Amygdala (tissue), 56 donors: ENCODE results near the gene PPP2R5C.

Source experiments
- DNase-seq, 56 donors: peaks; one replicate each; lab custom pipeline; 2025; lab: John Stamatoyannopoulos, UW

Gene PPP2R5C

DNA sequence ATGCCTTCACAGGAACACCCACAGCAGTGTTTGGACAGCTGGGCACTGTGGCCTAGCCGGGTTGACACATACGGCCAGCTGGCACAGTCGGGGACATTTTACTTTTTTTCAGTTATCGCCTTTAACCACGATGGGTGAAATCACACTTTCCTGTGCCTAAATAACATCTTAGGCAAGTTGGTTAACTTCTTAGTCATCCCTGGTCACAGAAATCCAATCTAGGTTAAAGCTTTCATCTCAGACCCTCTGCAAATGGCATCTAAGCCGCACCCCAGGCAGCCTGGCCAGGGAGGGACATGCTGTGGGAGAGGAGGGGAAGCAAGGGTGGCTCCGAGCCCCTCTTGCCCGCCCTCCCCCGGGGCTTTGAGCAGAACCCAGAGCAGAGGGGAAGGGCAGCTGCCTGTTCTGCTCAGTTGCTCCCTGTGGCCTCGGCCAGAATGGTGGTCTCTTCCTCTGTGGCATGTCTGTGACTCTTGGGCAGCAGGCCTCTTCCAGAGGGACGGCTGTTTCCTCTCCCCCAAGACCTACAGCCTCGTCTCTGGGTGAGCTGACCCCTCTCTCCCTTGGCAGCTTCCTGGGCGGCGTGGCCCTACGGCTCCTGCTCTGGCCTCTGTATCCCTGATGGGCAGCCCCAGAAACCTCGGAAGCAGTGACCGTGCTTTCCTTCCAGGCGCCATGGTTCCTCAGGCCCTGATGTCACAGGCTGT, 117.5 kb downstream of the PPP2R5C start:
- peak in 1 of 56 donors; percentile 19 for DNase-seq

DNA sequence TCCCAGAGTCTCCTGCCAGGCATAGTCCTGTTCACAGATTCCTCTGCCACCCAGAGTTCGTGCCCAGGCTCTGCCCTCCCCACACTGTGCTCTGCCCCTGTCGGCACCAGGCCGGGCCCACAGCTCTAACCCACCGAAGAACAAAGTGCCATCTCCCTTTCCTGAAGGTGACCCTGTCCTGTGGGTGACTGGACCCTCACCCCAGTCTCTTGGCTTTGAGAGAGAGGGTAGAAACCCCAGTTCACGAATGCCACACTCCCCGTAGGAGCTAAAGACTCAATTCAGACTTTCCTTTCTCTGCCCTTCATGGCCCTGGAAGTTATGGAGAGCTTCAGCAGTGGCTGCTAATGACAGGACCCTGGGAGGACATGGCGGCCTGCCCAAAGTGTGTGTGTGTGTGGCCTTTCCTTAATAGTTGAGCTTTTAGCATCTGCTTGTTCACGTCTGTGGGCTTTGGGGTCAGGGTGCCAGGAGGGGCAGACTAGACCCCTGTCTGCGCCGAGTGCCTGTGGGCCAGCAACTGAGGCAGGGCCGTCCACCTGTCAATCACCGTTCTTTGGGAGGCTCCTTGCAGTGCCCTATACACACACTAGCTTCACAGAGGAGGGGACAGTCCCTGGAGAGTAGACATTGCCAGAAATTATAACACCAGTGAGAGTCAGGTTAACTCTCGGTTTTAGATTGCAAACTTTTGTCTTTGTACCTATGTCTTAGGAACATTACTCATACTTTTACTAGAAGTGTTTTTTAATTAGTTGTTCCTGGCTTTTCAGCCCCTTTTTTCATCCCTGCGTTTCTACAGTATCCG, 118.2 kb downstream of the PPP2R5C start:
- DNase-seq: no peak

DNA sequence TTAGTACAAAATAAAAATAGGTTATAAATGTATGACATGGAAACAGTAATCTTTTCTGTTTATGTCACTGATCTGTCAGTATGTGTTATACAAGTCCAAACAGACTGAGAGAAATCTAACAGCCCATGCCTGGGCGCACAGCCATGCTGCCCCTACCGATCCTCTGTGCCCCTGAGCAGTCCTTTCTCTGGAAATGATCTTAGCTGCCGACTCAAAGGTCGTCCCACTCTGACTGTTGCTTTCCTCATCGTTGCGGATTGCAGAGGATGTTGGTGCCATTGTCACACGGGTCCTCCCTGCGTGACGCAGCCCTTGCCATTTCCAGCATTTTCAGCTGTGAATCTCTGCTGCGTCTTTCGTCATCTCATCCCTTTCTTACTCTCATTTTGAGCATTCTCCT, 119.9 kb downstream of the PPP2R5C start:
- no peak for DNase-seq

DNA sequence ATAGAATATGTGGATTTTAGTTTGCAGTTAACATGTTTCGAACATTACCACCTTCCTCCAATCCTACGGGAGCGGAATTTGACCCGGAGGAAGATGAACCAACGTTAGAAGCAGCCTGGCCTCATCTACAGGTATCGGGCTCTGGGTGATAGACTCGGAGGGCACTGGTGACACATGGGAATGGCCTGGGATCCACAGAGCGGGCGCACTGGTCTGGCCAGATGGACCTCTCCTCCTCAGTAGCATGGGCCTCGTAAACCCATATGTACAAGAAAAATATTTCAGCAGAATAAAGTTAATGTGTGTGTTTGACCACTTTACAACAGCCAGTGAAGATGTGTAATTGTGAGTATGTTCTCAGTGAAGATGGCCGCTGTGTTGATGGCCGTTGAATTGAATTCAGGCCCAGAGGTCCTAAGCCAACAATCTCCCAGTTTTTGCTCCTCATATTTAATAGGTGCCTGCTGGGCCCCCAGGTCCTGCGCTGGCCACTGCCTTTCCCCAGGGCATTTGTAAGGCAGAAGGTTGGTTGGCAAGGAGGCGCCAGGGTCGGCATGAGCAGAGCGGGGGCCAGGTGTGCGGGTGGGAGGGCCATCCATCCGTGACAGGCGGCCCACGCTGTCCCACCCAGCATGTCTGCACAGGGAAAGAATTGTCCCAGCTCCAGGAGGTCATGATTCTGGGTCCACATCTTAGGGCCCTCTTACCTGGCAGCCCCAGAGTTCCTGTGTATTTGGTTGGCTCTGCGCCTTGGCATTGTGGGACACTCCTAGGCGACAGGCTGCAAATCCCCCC, 120.8 kb downstream of the PPP2R5C start:
- no peak for DNase-seq

DNA sequence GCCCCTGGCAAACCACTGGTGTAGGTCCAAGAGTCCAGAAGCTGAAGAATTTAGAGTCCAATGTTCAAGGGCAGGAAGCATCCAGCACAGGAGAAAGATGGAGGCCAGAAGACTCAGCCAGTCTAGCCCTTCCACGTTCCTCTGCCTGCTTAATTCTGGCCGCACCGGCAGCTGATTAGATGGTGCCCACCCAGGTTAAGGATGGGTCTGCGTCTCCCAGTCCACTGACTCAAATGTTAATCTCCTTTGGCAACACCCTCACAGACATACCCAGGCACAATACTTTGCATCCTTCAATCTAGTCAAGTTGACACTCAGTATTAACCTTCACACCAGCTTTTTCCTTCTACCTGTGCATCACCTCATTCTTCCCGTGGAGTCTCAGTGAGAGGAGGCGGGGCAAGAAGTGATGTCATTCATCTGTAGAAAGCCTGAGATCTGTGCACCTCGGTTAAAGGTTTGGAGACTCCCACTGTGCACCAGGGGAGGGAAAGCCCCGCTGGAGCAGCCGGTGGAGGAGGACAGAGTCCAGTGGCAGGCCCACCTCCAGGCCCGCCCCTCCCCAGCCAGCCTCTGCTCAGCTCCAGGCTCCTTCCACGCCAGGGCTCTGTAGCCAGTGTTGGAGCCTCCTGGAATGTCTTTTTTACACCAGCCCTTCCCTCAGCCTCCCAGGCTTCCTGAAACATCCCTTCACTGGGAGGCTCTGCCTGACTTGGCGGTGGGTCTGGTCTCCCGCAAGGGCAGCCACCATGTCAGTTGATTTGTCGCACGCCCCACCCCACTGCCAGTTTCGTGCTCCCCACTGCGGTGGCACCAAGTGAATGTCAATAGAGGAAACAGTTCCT, 122.8 kb downstream of the PPP2R5C start:
- no peak for DNase-seq

DNA sequence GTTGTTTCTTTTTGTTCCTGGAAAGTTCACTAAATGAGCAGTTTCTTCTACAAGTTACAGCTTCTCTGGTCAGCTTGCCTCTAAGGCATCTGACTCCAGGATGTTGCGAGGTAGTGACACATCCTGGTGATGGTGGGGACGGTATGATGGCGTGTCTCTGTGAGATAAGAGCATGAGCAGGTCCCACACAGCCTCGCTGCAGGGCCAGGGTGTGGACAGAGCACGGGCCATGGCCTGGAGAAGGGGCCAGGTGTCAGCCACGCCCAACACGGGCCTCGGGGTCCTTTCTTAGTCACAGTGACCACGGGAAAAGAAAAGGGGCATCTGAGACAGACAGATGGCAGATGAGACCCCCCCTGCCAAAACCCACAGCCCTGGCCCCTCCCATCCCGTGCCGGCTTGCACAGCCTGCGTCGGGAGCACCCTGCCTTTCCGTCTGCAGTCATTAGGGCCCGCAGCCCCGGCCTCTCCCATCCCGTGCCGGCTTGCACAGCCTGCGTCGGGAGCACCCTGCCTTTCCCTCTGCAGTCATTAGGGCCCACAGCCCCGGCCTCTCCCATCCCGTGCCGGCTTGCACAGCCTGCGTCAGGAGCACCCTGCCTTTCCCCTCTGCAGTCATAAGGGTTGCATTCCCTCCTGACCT, 123.5 kb downstream of the PPP2R5C start:
- no peak for DNase-seq

DNA sequence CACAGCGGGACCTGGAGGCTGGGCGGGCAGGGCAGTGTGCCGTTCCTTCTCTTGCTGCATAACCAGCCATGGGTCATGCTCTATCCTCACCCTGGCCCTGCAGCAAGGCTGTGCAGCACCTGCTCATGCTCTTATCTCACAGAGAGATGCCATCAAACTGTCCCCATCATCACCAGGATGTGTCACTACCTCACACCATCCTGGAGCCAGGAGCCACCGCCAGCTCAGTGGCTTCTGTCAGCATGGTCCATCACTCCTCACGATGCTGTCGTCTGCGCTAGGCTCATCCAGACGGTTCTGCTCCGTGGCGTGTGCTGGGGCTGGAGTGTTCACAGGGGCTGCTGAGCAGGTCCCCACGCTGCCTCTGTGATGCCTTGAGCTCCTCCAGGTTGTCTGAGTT, 125.7 kb downstream of the PPP2R5C start:
- DNase-seq: no peak

DNA sequence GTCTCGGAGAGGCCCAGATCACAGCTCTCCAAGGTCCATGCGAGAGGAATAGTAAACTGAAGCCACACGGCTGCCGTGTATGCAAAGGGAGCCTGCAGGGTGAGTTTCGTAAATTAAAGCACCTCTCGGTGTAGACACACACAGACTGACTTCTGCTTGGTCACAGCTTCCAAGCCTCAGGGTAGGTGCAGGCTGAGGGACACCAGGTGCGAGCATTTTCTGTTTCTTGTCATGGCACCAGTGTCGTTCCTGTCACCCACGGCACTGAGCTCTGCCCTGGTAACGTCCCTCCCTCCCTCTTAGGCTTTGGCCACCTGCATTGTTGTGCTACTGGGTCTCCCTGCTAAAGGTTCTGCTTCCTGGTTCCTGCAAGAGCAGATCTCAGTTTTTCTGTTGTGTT, 126.7 kb downstream of the PPP2R5C start:
- no peak for DNase-seq

DNA sequence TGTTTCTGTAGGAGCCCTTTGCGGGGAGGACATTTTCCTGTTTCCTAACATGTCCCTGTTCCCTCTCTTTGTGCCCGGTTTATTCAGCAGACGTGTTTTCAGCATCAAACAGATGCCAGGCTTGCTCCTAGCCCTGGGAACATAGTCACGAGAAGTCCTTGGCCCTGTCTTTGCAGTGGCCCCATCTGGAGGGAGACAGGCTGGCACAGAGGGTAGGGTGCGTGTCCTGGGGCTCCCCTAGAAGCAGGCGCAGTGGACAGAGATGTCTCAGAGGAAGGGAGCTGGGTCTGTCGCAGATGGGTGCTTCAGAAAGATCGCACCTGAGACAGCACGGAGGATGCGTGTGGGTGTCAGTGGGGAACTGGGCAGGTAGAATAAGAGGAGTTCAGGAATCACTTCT, 127.9 kb downstream of the PPP2R5C start:
- DNase-seq: no peak

DNA sequence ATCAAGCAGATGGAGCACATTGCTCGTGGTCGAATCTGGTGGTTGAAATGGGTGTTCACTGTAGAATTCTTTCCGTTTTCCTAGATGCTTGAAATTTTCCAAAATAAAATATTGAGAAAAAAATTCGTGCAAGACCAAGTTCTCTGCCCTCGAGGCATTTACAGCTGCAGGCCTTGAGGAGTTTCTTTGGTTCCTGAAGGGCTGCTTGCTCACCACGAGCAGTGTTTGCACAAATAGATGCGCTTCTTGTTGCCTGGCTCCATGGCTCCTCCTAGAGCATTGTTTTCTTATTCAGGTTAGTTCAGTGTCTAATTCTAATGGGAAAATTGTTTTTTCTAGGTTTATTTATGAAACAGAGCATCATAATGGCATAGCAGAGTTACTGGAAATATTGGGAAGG, 128.4 kb downstream of the PPP2R5C start:
- DNase-seq: peak in 1 of 56 donors; percentile 14

DNA sequence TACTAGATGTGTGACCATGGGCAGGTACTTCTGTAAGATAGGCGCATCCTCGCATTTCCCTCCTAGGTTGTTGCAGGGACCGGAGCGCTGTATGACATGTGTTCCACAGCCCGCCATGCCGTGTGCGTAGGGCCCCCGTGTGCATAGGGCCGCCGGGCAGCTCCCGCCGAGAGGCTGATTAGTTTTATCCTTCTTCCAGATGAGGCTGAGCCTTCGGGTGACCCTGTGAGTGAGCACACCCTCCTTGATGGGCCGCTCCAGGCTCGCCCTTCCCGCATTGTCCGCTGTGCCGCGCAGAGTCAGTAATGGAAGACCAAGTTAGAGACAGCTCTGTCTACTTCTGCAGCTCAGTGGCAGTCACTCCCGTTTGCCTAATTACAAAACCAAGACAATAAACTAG, 130.0 kb downstream of the PPP2R5C start:
- no peak for DNase-seq

DNA sequence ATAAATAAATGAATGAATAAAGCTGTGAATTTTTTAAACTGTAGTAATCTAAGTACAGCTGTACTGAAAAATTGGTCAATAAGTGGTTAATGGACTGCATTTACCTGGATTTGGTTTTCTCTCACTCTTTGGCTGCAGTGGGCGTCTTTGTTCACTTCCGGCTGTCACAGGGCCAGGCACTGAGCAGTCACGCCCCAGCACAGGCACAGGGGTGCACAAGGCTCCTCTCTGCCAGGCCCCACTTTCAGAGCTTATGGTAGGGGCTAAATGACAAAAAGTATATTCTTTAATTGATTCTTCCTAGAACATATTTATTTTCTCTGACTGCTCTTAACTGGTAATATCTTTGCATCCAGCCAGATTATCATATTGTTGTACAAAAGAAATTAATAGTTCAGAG, 132.2 kb downstream of the PPP2R5C start:
- no peak for DNase-seq

DNA sequence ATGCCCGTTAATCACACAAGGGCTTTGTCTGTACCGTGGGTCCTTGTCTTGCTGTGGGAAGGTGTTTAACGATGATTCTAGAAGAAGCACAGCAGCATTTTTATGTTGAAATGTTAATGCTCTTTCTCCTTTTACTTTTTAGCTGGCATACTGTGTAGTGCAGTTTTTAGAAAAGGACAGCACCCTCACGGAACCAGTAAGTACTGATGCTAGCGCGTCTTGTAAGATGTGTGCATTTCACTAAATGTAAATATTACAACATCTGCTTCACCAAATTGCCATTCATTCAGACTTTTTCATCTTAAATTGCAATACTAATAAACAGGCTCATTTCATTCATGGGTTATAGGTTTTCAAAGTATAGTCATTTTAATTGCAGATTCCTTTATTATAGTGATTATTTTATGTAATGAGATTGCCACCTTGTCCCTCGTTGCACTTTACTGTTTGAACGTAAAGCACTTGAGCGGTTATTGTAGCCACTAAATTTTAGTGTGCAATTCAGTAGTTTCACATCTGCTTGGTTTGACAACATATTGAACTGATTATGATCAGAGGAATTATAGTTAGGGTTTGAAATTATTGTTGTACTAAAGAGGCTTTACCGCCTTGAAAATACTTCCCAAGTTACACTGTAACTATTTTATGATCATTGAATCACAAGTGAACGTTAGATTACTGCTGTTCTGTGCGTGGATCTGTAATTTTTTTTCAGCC, 133.0 kb downstream of the PPP2R5C start:
- DNase-seq: no peak

DNA sequence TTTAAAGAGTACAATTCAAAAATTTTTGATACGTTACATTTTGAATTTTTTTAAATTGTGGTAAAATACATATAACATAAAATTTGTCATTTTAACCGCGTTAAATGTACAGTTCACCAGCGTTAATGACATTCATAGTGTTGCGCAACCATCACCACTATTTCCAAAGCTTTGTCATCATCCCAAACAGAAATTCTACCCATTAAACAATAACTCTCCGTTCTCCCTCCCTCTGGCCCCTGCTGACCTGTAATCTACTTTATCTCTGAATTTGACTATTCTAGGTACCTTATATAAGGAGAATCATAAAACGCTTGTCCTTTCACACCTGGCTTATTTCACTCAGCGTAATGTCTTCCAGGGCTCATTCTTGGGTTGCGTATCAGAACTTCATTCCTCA, 133.7 kb downstream of the PPP2R5C start:
- no peak for DNase-seq

DNA sequence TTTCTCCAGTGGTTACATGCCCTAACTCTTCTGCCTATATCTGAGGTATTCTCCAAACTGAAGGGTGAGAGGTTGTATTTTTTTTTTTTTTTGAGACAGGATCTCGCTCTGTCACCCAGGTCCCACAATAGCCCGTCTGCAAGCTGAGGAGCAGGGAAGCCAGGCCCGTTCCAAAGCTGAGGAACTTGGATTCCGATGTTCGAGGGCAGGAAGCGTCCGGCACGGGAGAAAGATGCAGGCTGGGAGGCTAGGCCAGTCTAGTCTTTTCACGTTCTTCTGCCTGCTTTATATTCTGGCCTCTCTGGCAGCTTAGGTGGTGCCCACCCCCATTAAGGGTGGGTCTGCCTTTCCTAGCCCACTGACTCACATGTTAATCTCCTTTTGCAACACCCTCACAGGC, 135.8 kb downstream of the PPP2R5C start:
- no peak for DNase-seq

DNA sequence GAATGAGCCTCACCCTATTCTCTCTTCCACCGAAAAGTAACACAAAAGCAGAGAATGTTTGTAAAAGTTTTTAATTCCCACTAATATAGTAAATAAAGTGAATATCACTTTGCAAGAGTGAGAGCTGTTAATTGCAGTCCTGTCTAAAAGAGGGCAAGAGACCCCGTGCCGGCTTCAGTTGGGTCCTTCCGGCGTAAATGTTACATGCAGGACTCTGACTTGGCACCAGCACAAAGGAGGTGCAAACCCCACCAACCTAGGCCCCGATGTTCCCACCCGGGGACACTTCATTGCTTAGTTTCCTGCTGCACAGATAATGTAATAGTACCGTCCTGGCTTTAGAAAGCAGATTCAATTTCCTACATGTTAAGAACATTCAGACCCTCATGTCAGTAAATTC, 136.9 kb downstream of the PPP2R5C start:
- no peak for DNase-seq

DNA sequence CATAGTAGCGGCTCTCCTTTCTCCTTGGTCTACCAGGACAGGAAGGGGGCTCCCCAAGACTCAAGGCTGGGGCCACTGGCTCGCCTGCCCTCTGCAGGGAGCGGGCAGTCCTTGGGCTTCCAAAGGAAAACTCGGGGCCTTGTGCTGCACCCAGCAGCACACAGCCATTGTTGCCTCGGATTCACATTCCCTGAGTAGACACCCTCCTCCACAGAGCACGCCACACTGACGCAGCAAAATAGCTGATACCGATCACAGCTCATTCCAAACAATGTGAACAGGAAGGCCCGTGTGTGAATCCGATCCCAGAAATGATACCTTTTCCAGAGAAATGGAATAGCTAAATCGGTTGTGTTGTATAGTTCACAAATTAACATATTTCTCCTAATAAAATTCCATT, 137.8 kb downstream of the PPP2R5C start:
- DNase-seq: peak in 1 of 56 donors; percentile 10

DNA sequence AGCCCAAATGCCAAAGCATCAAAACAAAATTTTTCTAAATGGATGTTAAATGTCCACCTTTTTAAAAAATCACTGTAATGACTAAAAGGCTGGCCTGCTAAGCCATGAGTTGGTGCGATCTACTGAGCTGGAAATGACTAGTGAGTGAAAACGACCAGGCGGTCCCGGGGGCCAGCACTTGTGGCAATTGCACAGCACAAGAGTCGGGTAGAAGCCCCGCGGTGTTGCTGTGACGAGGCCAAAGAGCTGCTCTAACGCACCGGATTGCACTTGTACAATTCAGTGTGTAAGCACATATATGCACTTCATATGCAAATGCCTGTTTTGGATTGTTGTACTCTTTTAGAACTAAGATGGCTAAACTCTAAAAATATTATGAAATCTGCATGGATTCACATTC, 138.7 kb downstream of the PPP2R5C start:
- no peak for DNase-seq

DNA sequence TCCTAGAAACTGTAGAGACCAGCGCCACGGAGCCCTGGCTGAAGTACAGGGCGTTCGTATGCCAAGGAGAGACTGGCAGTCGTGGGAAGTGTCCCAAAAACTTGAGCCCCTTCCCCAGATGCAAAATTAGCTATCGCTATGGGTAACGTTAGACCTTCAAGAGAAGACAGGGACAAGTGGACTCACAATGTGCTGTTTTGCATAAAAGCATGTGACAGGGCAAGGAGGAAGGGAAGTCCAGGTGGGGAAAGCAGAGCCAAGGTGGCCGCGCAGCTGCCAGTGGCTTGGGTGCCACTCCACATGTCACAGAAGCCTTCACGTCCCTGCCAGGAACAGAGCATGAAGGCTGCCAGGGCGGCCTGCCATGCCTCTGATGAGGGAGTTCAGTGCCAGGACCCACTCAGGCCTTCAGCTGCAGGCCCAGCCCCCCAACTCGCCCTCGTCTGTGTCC, 141.6 kb downstream of the PPP2R5C start:
- peak in 52 of 56 donors; percentile 10 to 91 (median 60) for DNase-seq
